Measurements from ENCODE around the gene COBL.
"Not testable (repeated sequence)": the region's sequence is repeated elsewhere in the genome, so short reads cannot be mapped to it uniquely, and the experiment has no call there.

Gene COBL

DNA sequence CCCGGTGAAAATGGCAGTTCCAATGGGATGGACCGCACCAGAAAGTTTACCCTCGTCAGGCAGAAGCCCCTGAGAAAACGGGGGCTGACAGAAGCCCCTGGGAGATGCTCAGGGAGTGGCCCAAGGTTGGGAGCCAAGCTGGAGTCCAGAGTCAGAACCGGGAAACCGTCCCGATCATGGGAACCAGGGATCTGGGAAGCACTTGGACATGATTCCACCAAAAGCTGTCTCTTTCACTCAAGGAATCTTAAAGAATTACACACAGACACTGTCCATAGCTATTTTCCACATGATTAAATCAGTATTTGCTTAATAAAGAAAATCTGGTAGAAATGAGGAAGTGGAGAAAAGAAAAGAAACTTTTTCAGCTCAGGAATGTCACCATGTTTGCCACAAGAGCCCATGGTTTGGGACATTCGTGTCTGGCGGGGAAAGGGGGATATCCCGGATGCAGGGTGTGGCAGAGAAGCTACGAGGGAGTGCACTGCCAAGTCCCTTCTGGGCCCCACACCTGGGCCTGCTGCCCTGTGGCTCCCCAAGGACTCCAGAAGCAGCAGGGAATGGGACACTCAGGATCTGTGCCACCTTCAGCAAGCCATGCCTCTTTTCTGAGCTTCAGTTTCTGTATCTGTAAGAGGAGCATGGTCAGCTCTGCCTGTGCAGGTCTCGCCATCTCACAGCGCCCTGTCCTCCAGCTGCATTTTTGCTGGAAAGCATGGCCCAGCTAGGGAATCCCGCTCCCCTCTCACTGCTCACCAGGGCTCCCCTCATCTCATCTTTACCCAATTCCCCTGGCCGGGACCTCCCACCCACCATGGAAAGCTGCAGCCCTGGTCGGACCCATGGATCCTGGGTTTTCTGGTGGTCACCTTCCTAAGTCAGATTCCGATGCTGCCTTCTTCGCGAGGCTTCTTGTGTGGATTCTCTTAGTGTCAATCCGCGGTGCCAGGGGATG is 308.8 kb downstream of the COBL start:
- TF ChIP-seq, protein P1, sequence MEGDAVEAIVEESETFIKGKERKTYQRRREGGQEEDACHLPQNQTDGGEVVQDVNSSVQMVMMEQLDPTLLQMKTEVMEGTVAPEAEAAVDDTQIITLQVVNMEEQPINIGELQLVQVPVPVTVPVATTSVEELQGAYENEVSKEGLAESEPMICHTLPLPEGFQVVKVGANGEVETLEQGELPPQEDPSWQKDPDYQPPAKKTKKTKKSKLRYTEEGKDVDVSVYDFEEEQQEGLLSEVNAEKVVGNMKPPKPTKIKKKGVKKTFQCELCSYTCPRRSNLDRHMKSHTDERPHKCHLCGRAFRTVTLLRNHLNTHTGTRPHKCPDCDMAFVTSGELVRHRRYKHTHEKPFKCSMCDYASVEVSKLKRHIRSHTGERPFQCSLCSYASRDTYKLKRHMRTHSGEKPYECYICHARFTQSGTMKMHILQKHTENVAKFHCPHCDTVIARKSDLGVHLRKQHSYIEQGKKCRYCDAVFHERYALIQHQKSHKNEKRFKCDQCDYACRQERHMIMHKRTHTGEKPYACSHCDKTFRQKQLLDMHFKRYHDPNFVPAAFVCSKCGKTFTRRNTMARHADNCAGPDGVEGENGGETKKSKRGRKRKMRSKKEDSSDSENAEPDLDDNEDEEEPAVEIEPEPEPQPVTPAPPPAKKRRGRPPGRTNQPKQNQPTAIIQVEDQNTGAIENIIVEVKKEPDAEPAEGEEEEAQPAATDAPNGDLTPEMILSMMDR (IDR thresholded peaks at IDR 0.05; ENCODE audit: low read depth, low read length, missing control alignments) = no peak
- no peak overlapping the region for H3K4me3 ChIP-seq (ENCODE audit: low read depth, low read length)
- in situ Hi-C loops (cut with HindIII; ENCODE audit: low sequenced_read_pairs) = no loop called here
- DNase-seq (ENCODE audit: low read depth) = no peak

DNA sequence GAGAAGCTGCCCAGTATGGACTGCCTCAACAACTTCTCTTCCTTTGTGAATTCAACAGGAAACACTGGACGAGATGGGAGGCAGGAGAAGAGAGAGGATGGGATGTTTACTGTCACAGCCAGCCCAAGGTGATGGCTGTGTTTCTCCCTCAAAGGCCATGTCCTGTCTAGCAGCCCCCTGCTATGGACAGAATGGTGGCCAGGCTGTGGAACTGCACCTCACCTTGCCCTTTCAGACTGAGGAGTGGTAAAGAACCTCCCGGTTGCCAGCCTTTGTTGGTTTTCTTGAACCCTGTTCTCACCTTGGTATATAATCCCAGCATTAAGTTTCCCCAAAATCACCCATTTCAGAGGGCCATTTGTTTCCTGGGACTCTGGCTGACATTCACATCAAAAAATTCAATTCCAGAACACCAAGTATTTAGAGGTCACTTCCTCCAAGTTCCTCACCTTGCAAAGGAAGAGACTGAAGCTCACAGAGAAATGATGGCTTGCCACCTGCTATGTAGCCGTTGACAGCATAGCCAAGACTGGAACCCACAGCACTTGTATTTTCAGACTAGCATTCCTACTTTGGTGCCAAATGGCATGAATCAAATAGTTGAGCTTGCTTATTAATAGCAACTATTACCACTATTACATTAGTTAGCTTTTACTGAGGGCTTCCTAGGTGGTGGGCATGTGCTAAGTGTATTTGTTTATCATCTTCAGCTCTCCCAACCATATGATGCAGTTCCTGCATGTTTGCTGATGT is 309.9 kb downstream of the COBL start:
- no peak for DNase-seq (ENCODE audit: low read depth)
- in situ Hi-C loops (cut with HindIII; ENCODE audit: low sequenced_read_pairs) = no loop called here
- no peak overlapping the region for H3K4me3 ChIP-seq (ENCODE audit: low read depth, low read length)
- TF ChIP-seq, protein P1 (IDR thresholded peaks at IDR 0.05; ENCODE audit: low read depth, low read length, missing control alignments) = peak; percentile 12

DNA sequence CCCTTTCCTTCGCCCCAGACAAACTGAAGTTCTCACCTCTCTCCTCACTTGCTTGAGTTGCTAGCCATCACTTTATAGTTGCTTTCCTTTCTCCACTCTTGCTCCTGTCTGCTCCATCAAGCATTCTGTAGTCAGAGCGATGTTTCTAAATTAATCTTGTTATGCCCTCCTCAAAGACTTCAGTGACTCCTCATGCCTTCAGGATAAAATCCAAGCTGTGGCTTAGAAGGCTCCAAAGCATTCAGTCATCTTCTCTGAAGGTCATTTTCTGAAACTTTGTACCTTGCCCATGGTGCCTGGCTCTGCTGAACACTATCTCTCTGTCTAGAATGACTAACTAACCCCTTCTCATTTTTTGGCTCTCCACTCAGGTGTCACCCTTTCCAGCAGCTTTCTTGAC is 311.5 kb downstream of the COBL start:
- DNase-seq (ENCODE audit: low read depth) = no peak
- H3K4me3 ChIP-seq (ENCODE audit: low read depth, low read length) = no peak overlapping the region
- TF ChIP-seq, protein P1 (IDR thresholded peaks at IDR 0.05; ENCODE audit: low read depth, low read length, missing control alignments) = no peak
- in situ Hi-C loops (cut with HindIII; ENCODE audit: low sequenced_read_pairs) = no loop called here

DNA sequence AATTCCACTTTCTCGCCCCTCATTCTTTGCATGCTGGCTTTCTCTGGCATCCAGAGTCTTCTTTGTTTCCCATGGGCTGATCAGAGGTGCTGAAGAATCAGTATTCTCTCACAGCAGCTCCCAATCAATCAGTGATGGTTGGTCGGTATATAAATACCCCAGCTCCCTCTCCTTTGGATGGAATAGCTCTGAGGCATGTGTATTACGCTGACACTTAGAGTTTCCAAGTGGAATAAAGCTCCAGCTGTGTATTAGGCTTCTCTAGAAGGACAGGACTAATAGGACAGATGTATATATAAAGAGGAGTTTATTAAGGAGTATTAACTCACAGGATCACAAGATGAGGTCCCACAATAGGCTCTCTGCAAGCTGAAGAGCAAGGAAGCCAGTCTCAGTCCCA is 315.7 kb downstream of the COBL start:
- TF ChIP-seq, protein P1 (IDR thresholded peaks at IDR 0.05; ENCODE audit: low read depth, low read length, missing control alignments) = no peak
- DNase-seq (ENCODE audit: low read depth) = no peak
- H3K4me3 ChIP-seq (ENCODE audit: low read depth, low read length) = no peak overlapping the region
- in situ Hi-C loops (cut with HindIII; ENCODE audit: low sequenced_read_pairs) = no loop called here

DNA sequence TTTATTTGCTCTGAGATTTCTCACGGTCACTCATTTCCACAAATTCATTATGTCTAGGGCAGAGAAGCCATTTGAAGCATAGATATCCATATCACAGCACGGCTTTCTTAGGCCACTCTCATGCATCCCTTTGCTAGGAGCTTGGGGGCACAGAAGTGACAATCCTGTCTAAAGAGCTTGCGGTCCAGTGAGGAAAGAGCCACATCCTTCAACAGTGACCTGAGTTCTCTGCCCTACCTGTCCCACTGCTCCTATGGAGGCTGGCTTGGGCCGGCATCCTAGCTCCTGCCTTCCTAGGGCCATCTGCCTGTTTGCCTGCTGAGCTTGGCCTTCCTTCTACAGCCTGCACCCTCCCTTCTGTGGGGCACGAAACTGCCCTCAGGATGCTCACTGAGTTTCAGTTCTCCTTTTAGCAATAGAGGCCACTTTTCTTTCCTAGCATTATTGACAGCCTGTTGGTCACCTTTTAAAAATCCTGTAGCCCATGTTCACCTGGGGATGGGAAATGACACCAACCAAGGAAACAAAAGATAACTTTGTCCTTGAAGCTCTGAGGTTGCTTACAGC is 321.8 kb downstream of the COBL start:
- in situ Hi-C loops (cut with HindIII; ENCODE audit: low sequenced_read_pairs) = no loop called here
- H3K4me3 ChIP-seq (ENCODE audit: low read depth, low read length) = no peak overlapping the region
- no peak for DNase-seq (ENCODE audit: low read depth)

DNA sequence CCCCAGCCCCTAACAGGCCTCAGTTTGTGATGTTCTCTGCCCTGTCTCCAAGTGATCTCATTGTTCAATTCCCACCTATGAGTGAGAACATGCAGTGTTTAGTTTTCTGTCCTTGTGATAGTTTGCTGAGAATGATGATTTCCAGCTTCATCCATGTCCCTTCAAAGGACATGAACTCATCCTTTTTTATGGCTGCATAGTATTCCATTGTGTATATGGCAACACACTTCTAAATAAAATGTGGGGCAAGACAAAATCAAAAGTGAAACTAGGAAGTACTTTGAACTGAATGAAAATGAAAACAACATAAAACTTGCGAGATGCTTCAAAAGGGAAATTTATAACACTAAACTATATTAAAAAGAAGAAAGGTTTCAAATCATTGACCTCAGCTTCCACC is 326.4 kb downstream of the COBL start:
- in situ Hi-C loops (cut with HindIII; ENCODE audit: low sequenced_read_pairs); DNase-seq (ENCODE audit: low read depth); H3K4me3 ChIP-seq (ENCODE audit: low read depth, low read length): not testable (repeated sequence)

More for the DNA sequence above, 321.8 kb downstream of the COBL start:
- TF ChIP-seq, protein P1 (IDR thresholded peaks at IDR 0.05; ENCODE audit: low read depth, low read length, missing control alignments) = no peak
